Pancreas (tissue), 10 donors: ENCODE data around the gene PRKCH. TPM values are rescaled to one million over a fixed set of nuclear protein-coding genes. Genes with fewer than 3 reads are reported as not detected.
A peak's percentile ranks its signal among the peaks of the same experiment; 100 is the strongest.

ENCODE experiments used
- ATAC-seq, 4 donors: fragments of 200-7000 bp; cut with Tn5 transposase; one replicate each; pipeline versions ENCODE4 v1.8.0 to v1.9.1; 2020; ENCODE audit warnings: mild to moderate bottlenecking in 4 of 4, moderate library complexity in 4 of 4
- DNase-seq, 6 donors: peaks; one replicate each; pipeline ENCODE4 v3.0.0-alpha.2; 2020
- FAIRE-seq: peaks from 2 replicates; lab custom pipeline; 2012; peaks lifted over from hg19 to GRCh38; lab: Jason Lieb, UNC
- H3K27ac ChIP-seq, 4 donors: fragments of 200-600 bp; sonication (generic); 1 replicate in 3 of 4; 2 replicates in 1 of 4; pipeline versions ENCODE4 v1.5.0 to v1.8.0; 2020
- H3K27me3 ChIP-seq, 4 donors: fragments of 200-600 bp; one replicate each; pipeline ENCODE4 v1.8.0; 2021
- H3K36me3 ChIP-seq, 3 donors: fragments of 200-600 bp; sonication (generic) in 1 of 3; one replicate each; pipeline versions ENCODE4 v1.5.0 to v1.8.0; 2020 to 2021
- H3K4me1 ChIP-seq, 3 donors: fragments of 200-600 bp; one replicate each; pipeline ENCODE4 v1.8.0; 2021
- H3K4me3 ChIP-seq, 4 donors: fragments of 200-600 bp; sonication (generic) in 2 of 4; one replicate each; pipeline versions ENCODE4 v1.5.0 to v1.8.0; 2020 to 2021
- H3K9me3 ChIP-seq, 4 donors: fragments of 200-600 bp; one replicate each; pipeline ENCODE4 v1.8.0; 2021
- WGBS, 2 donors: extraction: QIAGEN DNeasy Blood & Tissue Kit; methylation state at CpG; one replicate each; pipeline ENCODE4 v1.1.7; 2013; 5-methylcytosine and 5-hydroxymethylcytosine counted together
- intact Hi-C, 3 donors: fragments of 100-400 bp; cut with DNase I; formaldehyde crosslinking; loops; one replicate each; pipeline versions ENCODE4 v1.11.1 to v1.14.2; 2022
- polyA plus RNA-seq, 2 donors: library from polyadenylated mRNA; stranded (reverse); fragments of 200-250 nt; gene quantifications; one replicate each; pipeline ENCODE4 v1.2.3, GENCODE V29; 2013
- total RNA-seq, 6 donors: library from RNA; stranded (reverse); fragmentation: NEBNext Ultra II Directional in 4 of 6; extraction: Animal tissue kit (Norgen Biotek cat#: 25700) in 4 of 6; gene quantifications; one replicate each; pipeline versions ENCODE4 v1.2.1 to v1.2.4, GENCODE V29; 2021 to 2023
- TF ChIP-seq, protein P1 (sequence below), 4 donors: fragments of 200-600 bp; sonication (generic) in 3 of 4; IDR thresholded peaks; one replicate each; pipeline versions ENCODE4 v1.5.0 to v1.8.0; 2021; ENCODE audit warnings: antibody characterized with exemption in 4 of 4
- donor health status: healthy with polysubstance abuse.
- donor health status: DM: no; HTN: no; CAD: no; lungs with moderate emphysema.
- donor health status: DM: no; HTN: no; CAD: no.
- donor health status: control.
- donor health status: control.
- donor health status: Bipolar disorder and iron deficiency.
- donor health status: DM: yes; HTN: yes; CAD: no.
- donor health status: DM: no; HTN: no; CAD: no.
- donor health status: DM: no; HTN: no; CAD: no.
- donor health status: DM: yes; HTN: yes; CAD: no.

Gene PRKCH
- total and polyA plus RNA-seq, 8 donors, result 3.6 to 16.9 (median 8.9) TPM

DNA sequence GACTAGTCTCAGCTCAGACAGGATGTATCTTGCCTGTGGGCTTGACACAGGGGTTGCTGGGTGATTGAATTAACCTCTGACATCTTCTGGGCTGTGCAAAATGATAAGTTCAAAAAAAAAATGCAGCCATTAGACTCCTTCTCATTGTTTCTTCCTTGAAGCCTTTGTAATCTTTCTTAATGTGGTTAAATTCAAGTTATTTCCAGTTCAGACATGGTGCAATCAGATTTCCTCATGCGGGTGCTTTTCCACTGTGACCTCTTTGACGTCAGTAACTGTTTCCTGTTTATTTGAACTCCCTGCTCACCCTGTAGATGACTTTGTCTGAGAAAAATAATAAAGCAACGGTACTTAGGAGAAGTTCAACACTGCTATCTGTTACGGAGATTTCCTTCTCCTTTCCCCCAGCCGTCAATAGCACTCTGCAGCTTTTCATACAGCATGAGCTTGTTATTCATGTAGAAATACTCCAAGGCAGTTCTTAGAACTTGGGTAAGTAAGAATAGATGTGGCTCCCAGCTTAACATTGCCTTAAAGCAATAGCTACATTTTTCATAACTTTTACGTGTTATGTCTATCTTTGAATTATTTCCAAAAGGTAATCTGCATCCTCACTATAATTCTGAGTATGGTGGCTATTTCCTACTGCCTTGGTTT is 155.5 kb downstream of the PRKCH start:
- FAIRE-seq (no peak), DNase-seq (no peak), ATAC-seq (peak in 3 of 4 donors; percentile 52 to 68 (median 55))
- TF ChIP-seq, protein P1, sequence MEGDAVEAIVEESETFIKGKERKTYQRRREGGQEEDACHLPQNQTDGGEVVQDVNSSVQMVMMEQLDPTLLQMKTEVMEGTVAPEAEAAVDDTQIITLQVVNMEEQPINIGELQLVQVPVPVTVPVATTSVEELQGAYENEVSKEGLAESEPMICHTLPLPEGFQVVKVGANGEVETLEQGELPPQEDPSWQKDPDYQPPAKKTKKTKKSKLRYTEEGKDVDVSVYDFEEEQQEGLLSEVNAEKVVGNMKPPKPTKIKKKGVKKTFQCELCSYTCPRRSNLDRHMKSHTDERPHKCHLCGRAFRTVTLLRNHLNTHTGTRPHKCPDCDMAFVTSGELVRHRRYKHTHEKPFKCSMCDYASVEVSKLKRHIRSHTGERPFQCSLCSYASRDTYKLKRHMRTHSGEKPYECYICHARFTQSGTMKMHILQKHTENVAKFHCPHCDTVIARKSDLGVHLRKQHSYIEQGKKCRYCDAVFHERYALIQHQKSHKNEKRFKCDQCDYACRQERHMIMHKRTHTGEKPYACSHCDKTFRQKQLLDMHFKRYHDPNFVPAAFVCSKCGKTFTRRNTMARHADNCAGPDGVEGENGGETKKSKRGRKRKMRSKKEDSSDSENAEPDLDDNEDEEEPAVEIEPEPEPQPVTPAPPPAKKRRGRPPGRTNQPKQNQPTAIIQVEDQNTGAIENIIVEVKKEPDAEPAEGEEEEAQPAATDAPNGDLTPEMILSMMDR (IDR thresholded peaks at IDR 0.05), result no peak
- intact Hi-C loops, result loop anchor here in 1 of 3 donors (10.0 kb wide), 1 partner anchor 248 kb away; no protein-coding TSS in a partner anchor
- H3K36me3 ChIP-seq, result no peaks in the 10 kb centered on the region
- 55 to 58% methylated on average over 6 of the region's 6 CpGs for WGBS, 2 donors
- H3K4me1 ChIP-seq, result peaks cover 8 to 61% (median 24%) of the 10 kb centered on the region in 3 donors
- no peaks in the 10 kb centered on the region for H3K9me3 ChIP-seq
- peak overlapping the region in 3 of 4 donors; percentile 57 to 84 (median 76) for H3K27ac ChIP-seq
- H3K4me3 ChIP-seq, result no peak overlapping the region
- H3K27me3 ChIP-seq, result no peaks in the 10 kb centered on the region

DNA sequence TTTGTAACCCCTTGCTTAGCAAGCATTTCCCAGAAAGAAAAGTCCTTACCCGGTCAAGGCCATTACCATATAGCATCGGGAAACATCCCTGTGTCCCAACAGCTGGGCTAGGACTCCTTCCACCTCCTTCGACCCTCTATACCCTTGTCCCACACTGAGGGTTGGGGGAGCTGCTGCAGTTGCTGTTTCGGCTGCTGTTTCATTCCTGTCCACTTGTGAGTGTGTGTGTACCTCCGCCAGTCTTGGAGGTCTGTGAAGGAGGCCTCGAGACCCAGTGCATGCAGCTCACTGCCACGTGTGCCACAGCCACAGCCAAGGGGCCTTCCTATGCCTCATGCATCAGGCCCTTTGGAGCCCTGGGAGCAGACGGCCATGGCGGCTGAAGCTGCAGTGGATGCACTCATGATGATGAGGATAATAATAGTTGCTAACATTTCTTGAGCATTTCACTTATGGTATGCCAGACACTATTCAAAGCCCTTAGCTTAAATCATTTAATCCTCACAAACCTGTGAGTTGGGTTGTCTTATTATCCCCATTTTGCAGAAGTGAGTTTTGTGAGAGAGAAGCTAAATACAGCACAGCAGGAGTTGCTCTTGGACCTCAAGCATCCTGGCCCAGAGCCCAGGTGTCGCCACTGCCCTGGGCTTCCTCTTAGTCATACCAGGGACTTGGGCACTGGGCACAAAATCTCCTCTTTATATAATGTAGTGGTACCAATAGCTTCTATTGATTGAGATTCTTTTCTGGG is 156.5 kb downstream of the PRKCH start:
- intact Hi-C loops, result loop anchor here in 1 of 3 donors (10.0 kb wide), 1 partner anchor 247 kb away; no protein-coding TSS in a partner anchor
- peak; percentile 79 to 81 (median 80) for ATAC-seq
- peak; percentile 74 to 89 (median 84) for DNase-seq
- Histone ChIP-seq H3K4me3 (no peak overlapping the region), H3K27ac (peak overlapping the region in 2 of 4 donors; percentile 76 to 84), H3K4me1 (peaks cover 14 to 68% (median 24%) of the 10 kb centered on the region in 3 donors), H3K9me3 (no peaks in the 10 kb centered on the region), H3K36me3 (no peaks in the 10 kb centered on the region), H3K27me3 (no peaks in the 10 kb centered on the region)
- 59 to 61% methylated on average over 10 of the region's 10 CpGs for WGBS, 2 donors
- TF ChIP-seq, protein P1 (IDR thresholded peaks at IDR 0.05), result no peak
- FAIRE-seq, result no peak

DNA sequence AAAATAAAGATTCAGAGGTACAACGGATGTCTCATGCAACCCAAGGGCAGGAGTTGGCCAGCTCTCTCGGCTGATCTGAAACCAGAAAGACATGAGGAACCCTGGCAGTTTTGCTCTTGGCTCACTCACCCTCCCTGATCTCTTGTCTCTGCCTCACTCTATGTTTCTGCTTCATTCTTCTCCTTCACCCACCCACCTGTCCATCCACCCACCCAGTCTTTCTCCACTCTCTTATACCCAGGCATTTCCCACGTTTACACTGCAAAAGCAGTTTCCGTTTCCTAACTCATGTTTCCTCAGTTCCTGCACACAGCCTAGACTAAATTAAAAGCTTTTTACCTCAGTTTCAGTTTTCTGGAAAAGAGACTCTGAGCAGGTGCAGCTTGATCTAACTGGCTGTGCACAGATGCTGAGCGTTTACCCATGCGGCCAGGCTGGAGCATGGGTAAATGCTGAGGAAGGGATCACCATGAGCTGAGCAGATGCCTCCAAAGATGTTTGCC is 157.6 kb downstream of the PRKCH start:
- TF ChIP-seq, protein P1 (IDR thresholded peaks at IDR 0.05), result no peak
- Histone ChIP-seq H3K36me3 (no peaks in the 10 kb centered on the region), H3K27me3 (no peaks in the 10 kb centered on the region), H3K4me3 (no peak overlapping the region), H3K4me1 (peaks cover 15 to 75% (median 24%) of the 10 kb centered on the region in 3 donors), H3K27ac (peak overlapping the region in 2 of 4 donors; percentile 76 to 84), H3K9me3 (no peaks in the 10 kb centered on the region)
- 70 to 78% methylated on average over 6 of the region's 6 CpGs for WGBS, 2 donors
- no peak for ATAC-seq
- intact Hi-C loops, result loop anchor here in 1 of 3 donors (10.0 kb wide), 1 partner anchor 246 kb away; no protein-coding TSS in a partner anchor
- no peak for FAIRE-seq
- no peak for DNase-seq

DNA sequence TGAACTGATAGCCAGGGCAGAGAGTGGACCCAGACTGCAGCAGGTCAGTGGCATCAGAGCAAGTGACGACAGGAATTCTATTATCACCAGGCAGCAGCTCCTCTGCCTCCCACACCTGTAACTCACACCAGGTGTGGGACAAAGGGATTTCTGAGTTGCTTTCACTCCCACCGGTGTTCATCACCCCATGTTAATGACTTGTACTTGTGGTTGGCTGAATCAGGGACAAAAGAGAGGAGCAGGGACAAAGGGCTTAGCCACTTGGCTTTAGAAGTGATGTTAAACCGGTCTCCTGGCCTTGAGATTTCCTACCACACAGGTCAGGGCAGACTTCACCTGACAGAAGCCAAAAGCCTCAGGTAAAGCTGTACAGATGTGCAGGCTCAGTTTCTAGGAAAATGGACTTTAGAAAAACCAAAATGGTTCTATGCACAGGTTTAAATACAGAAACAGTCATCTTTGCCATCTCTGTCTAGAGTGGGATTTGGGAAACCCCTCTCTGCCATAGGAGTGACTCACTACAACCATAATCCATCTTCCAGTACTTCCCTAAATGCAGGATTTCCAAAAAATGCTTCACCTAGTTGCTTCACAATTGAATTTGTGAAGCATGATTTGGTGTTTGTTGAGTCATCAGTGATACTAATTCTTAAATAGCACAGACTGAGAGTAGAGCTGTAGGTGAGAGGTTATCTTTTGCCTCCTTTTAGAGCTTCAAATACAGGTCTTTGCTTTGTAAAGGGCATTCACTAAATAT is 158.5 kb downstream of the PRKCH start:
- no peak for FAIRE-seq

More for the DNA sequence above, 158.5 kb downstream of the PRKCH start:
- peak overlapping the region in 1 of 4 donors; percentile 84 for H3K27ac ChIP-seq
- H3K9me3 ChIP-seq, result no peaks in the 10 kb centered on the region
- no peaks in the 10 kb centered on the region for H3K36me3 ChIP-seq
- H3K4me1 ChIP-seq, result peaks cover 19 to 83% (median 24%) of the 10 kb centered on the region in 3 donors
- 37 to 40% methylated on average over 3 of the region's 3 CpGs for WGBS, 2 donors
- no peaks in the 10 kb centered on the region for H3K27me3 ChIP-seq
- ATAC-seq (no peak), DNase-seq (no peak)
- intact Hi-C loops, result loop anchor here in 1 of 3 donors (10.0 kb wide), 2 partner anchors 55 to 245 kb away; no protein-coding TSS in a partner anchor
- TF ChIP-seq, protein P1 (IDR thresholded peaks at IDR 0.05), result no peak
- no peak overlapping the region for H3K4me3 ChIP-seq
